Measurements from ENCODE around the gene CD163.
"Not testable (repeated sequence)": the region's sequence is repeated elsewhere in the genome, so short reads cannot be mapped to it uniquely, and the experiment has no call there.

The CD163 gene

GRCh38 chr12:7448099-7448498 lies 55.5 kb downstream of the CD163 start:
- DNase-seq: no peak

GRCh38 chr12:7444537-7444936 lies 59.0 kb downstream of the CD163 start:
- no peak for DNase-seq

- DNase-seq: no peak
Observed at GRCh38 chr12:7444076-7444475, 59.5 kb downstream of the CD163 start, which contains the start of gene CD163L1. TSS of gene CD163L1 (minus strand) at chr12:7444153. CDS start at chr12:7444127, 26 bp downstream.

GRCh38 chr12:7441216-7441615 lies 62.4 kb downstream of the CD163 start:
- no peak for DNase-seq

- no peak for DNase-seq
Observed at GRCh38 chr12:7439579-7440505, 63.7 kb downstream of the CD163 start.

GRCh38 chr12:7438291-7438995 lies 65.1 kb downstream of the CD163 start:
- not testable (repeated sequence) for DNase-seq

- not testable (repeated sequence) for DNase-seq
Observed at GRCh38 chr12:7437494-7437893, 66.1 kb downstream of the CD163 start.

- DNase-seq: no peak
Observed at GRCh38 chr12:7434670-7435069, 68.9 kb downstream of the CD163 start.

GRCh38 chr12:7433276-7433822 lies 70.2 kb downstream of the CD163 start:
- no peak for DNase-seq

- no peak for DNase-seq
Observed at GRCh38 chr12:7431993-7432685, 71.4 kb downstream of the CD163 start.

Measured in DMS79 treated with DMSO at 0.1 percent for 48 hours (cell line).